Skeletal muscle satellite cell (primary cell): Measurements from ENCODE around the gene HPRT1.

ENCODE experiments used
- H3K27me3 ChIP-seq: 2 replicates; pipeline ENCODE4 v1.7.0; 2013; ENCODE audit warnings: low read length; ENCODE audit not compliant: control insufficient read depth, insufficient read depth
- H3K36me3 ChIP-seq: 2 replicates; pipeline ENCODE4 v1.7.0; 2013; ENCODE audit warnings: mild to moderate bottlenecking, control low read depth, low read length; ENCODE audit not compliant: insufficient read depth
- H3K4me1 ChIP-seq: 2 replicates; pipeline ENCODE4 v1.7.0; 2013; ENCODE audit warnings: low read length; ENCODE audit not compliant: control insufficient read depth, insufficient read depth
- H3K4me2 ChIP-seq: 2 replicates; pipeline ENCODE4 v1.7.0; 2013; ENCODE audit warnings: mild to moderate bottlenecking, low read length
- H3K4me3 ChIP-seq: 2 replicates; pipeline ENCODE4 v1.7.0; 2013; ENCODE audit warnings: low read length
- H3K9ac ChIP-seq: 2 replicates; pipeline ENCODE4 v1.7.0; 2013; ENCODE audit warnings: mild to moderate bottlenecking, low read depth, low read length, moderate library complexity
- H3K9me3 ChIP-seq: replicated peaks from 2 replicates; pipeline ENCODE4 v1.7.0; 2013; ENCODE audit warnings: mild to moderate bottlenecking, control low read depth, low read length

Gene HPRT1

GRCh38 chrX:134478374-134478773 is 18.4 kb downstream of the HPRT1 start:
- Histone ChIP-seq H3K4me2 (no peak overlapping the region), H3K36me3 (no peaks in the 10 kb centered on the region), H3K4me1 (no peaks in the 10 kb centered on the region), H3K9ac (no peak overlapping the region), H3K9me3 (no peaks in the 10 kb centered on the region), H3K27me3 (no peaks in the 10 kb centered on the region), H3K4me3 (no peak overlapping the region)

GRCh38 chrX:134480061-134480460 is 20.1 kb downstream of the HPRT1 start:
- no peaks in the 10 kb centered on the region for H3K27me3 ChIP-seq
- H3K4me1 ChIP-seq: no peaks in the 10 kb centered on the region
- no peaks in the 10 kb centered on the region for H3K9me3 ChIP-seq
- H3K36me3 ChIP-seq: no peaks in the 10 kb centered on the region
- H3K4me2 ChIP-seq: no peak overlapping the region
- H3K9ac ChIP-seq: no peak overlapping the region
- no peak overlapping the region for H3K4me3 ChIP-seq

- no peaks in the 10 kb centered on the region for H3K4me1 ChIP-seq
- H3K9ac ChIP-seq: no peak overlapping the region
- no peaks in the 10 kb centered on the region for H3K36me3 ChIP-seq
- no peaks in the 10 kb centered on the region for H3K9me3 ChIP-seq
- H3K27me3 ChIP-seq: no peaks in the 10 kb centered on the region
- H3K4me2 ChIP-seq: no peak overlapping the region
- H3K4me3 ChIP-seq: no peak overlapping the region
These were observed 21.4 kb downstream of the HPRT1 start for GRCh38 chrX:134481339-134481738.

- Histone ChIP-seq H3K36me3 (no peaks in the 10 kb centered on the region), H3K4me2 (no peak overlapping the region), H3K9me3 (no peaks in the 10 kb centered on the region), H3K4me3 (no peak overlapping the region), H3K9ac (no peak overlapping the region), H3K27me3 (no peaks in the 10 kb centered on the region), H3K4me1 (no peaks in the 10 kb centered on the region)
These were observed 22.4 kb downstream of the HPRT1 start for GRCh38 chrX:134482371-134482770.

GRCh38 chrX:134484039-134484438 is 24.1 kb downstream of the HPRT1 start:
- H3K4me3 ChIP-seq: no peak overlapping the region
- no peaks in the 10 kb centered on the region for H3K4me1 ChIP-seq
- no peaks in the 10 kb centered on the region for H3K9me3 ChIP-seq
- no peak overlapping the region for H3K9ac ChIP-seq
- no peak overlapping the region for H3K4me2 ChIP-seq
- no peaks in the 10 kb centered on the region for H3K27me3 ChIP-seq
- H3K36me3 ChIP-seq: no peaks in the 10 kb centered on the region

DNA sequence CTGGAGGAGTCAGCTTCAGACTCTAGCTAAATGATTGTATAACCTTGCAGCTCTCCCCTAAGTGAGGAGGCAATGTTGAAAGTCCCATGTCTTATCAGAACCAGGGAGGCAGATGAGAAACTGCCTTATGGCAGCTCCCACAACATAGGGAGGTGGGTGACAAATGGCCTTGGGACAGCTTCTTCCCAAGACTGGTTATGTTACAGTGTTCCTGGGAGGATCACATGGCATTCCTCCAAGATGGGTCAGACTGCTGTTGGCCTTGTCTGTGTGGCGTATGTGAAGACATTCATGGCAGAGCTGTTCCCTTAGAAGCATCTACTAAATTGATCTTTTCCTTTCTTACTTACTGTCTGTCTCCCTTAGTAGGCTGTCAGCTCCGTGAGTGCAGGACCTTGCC is 42.0 kb downstream of the HPRT1 start:
- no peak overlapping the region for H3K4me2 ChIP-seq
- no peaks in the 10 kb centered on the region for H3K36me3 ChIP-seq
- no peaks in the 10 kb centered on the region for H3K27me3 ChIP-seq
- no peaks in the 10 kb centered on the region for H3K4me1 ChIP-seq
- H3K4me3 ChIP-seq: no peak overlapping the region
- H3K9me3 ChIP-seq: no peaks in the 10 kb centered on the region
- H3K9ac ChIP-seq: no peak overlapping the region

- H3K4me2 ChIP-seq: no peak overlapping the region
- H3K27me3 ChIP-seq: no peaks in the 10 kb centered on the region
- H3K9ac ChIP-seq: no peak overlapping the region
- no peaks in the 10 kb centered on the region for H3K36me3 ChIP-seq
- H3K9me3 ChIP-seq: no peaks in the 10 kb centered on the region
- H3K4me3 ChIP-seq: no peak overlapping the region
- no peaks in the 10 kb centered on the region for H3K4me1 ChIP-seq
These were observed 42.7 kb downstream of the HPRT1 start for GRCh38 chrX:134502686-134503085.

GRCh38 chrX:134512566-134512965 is 52.6 kb downstream of the HPRT1 start:
- Histone ChIP-seq H3K4me1 (peaks cover 10% of the 10 kb centered on the region), H3K9ac (no peak overlapping the region), H3K4me3 (no peak overlapping the region), H3K36me3 (no peaks in the 10 kb centered on the region), H3K9me3 (no peaks in the 10 kb centered on the region), H3K27me3 (no peaks in the 10 kb centered on the region), H3K4me2 (no peak overlapping the region)

GRCh38 chrX:134513091-134513490 is 53.1 kb downstream of the HPRT1 start:
- no peak overlapping the region for H3K9ac ChIP-seq
- H3K4me2 ChIP-seq: no peak overlapping the region
- H3K27me3 ChIP-seq: no peaks in the 10 kb centered on the region
- H3K4me1 ChIP-seq: peaks cover 10% of the 10 kb centered on the region
- no peaks in the 10 kb centered on the region for H3K36me3 ChIP-seq
- no peaks in the 10 kb centered on the region for H3K9me3 ChIP-seq
- H3K4me3 ChIP-seq: no peak overlapping the region

DNA sequence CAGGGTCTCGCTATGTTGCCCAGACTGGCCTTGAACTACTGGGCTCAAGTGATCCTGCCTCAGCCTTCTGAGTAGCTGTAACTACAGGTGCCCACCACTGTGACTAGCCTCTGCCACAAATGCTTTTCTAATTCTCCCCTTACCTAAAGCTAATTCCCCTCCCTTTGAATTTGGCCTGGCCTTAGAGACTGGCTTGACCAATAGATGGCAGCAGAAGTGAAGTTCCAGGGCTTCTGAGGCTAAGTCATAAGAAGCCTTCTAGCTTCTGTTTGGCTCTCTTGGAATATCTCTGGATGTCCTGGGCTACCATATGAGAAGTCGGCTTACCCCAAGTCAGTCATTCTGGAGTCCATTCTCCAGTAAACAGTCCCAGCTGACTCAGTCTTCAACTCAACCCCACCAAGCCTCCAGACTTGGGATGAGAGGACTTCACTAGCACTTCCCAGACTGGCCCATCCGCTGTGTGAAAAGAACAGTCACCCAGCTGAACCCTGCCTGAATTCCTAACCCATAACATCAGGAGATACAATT is 61.0 kb downstream of the HPRT1 start:
- Histone ChIP-seq H3K9me3 (no peaks in the 10 kb centered on the region), H3K27me3 (no peaks in the 10 kb centered on the region), H3K4me1 (peaks cover 7% of the 10 kb centered on the region), H3K4me2 (no peak overlapping the region), H3K9ac (no peak overlapping the region), H3K36me3 (no peaks in the 10 kb centered on the region), H3K4me3 (no peak overlapping the region)

GRCh38 chrX:134524181-134524580 is 64.2 kb downstream of the HPRT1 start:
- no peaks in the 10 kb centered on the region for H3K36me3 ChIP-seq
- peaks cover 7% of the 10 kb centered on the region for H3K4me1 ChIP-seq
- no peak overlapping the region for H3K4me2 ChIP-seq
- H3K9ac ChIP-seq: no peak overlapping the region
- no peak overlapping the region for H3K4me3 ChIP-seq
- H3K9me3 ChIP-seq: no peaks in the 10 kb centered on the region
- no peaks in the 10 kb centered on the region for H3K27me3 ChIP-seq

- H3K9ac ChIP-seq: no peak overlapping the region
- no peaks in the 10 kb centered on the region for H3K9me3 ChIP-seq
- no peaks in the 10 kb centered on the region for H3K27me3 ChIP-seq
- no peak overlapping the region for H3K4me3 ChIP-seq
- H3K4me1 ChIP-seq: peaks cover 7% of the 10 kb centered on the region
- H3K36me3 ChIP-seq: no peaks in the 10 kb centered on the region
- no peak overlapping the region for H3K4me2 ChIP-seq
These were observed 65.3 kb downstream of the HPRT1 start for GRCh38 chrX:134525086-134525792.
